Measurements from ENCODE around the gene ZNF785.
"Not testable (repeated sequence)": the region's sequence is repeated elsewhere in the genome, so short reads cannot be mapped to it uniquely, and the experiment has no call there.

The ZNF785 gene

DNA sequence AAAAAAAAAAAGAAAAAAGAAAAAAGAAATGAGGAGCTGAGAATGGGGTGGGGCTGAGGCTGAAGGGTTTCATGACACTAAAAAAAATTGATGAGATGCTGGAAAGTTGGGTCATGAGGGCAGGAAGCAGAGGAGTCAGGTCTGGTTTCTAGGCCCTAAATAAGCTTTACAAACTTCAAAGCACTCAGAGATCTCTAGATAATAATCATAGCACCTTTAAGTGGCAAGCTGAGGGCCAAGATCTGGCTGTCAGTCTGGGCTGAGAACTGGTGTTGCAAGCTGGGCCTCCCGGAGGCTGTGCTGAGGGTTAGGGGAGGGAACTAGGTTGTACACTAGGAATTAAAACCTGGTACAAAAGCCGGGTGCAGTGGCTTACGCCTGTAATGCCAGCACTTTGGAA, 33.7 kb downstream of the ZNF785 start:
- FAIRE-seq (no peak), DNase-seq (ENCODE audit: insufficient read length, low spot score) (no peak)
- TF ChIP-seq POLR2A (IDR thresholded peaks at IDR 0.05; ENCODE audit: low read depth, low read length), result no peak

DNA sequence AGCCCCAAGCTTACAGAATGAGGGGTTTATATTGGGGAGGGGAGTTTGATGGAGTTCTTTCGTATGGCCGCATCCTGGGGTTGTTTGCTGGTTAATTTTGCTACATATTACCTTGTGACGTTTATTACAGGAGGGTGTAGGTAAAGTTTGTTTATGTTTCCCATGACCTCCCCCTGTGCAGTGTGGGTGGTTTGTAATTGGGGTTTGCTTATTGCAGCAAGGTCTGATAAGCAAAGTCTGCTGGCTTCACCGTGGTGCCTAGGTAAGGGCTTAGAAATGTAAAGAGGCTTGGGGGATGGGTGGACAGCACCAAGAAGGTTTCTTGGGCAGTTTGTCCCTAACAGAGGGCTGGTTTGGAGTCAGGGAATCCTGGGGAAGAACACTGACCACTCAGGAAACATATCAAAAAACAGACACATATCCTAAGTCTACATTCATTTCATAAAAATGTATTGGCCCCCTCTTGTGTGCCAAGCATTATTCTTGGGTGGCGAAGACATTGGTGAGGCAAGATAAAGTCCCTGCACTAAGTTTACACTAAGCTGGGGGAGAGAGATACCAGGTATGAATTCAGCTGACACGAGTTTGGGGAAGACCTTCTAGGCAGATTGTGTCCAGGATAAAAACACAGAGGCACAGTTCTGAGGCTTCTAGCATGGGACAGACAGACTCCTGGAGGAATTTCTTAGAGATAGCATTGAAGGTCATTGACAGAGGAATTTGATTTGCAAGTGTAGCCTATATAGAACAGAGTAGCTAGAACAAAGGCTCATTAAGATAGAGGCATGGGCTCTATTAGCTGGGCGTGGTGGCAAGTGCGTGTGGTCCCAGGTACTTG, 36.9 kb downstream of the ZNF785 start:
- DNase-seq (ENCODE audit: insufficient read length, low spot score) (no peak), FAIRE-seq (no peak)
- no peak for TF ChIP-seq POLR2A (IDR thresholded peaks at IDR 0.05; ENCODE audit: low read depth, low read length)

DNA sequence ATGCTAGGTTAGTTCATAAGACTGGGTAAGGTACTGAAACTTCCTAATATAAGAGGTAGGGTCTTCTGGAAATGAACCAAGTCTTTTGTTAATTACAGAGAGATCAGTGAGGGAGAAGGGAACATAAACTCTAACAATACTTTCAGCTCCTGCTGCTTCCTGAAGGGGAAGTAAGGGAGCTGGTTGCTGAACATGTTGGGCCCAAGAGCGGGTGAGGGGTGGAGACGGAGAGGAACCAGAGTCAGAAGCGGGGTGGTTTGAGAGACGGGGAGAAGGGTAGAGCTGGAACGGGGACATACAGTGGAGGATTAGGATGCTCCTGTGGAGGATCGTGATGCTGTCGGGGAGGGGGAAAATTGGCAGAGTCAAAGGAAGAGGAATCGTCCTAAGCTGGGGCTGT, 39.4 kb downstream of the ZNF785 start:
- DNase-seq (ENCODE audit: insufficient read length, low spot score) (no peak), FAIRE-seq (no peak)
- TF ChIP-seq POLR2A (IDR thresholded peaks at IDR 0.05; ENCODE audit: low read depth, low read length), result no peak

DNA sequence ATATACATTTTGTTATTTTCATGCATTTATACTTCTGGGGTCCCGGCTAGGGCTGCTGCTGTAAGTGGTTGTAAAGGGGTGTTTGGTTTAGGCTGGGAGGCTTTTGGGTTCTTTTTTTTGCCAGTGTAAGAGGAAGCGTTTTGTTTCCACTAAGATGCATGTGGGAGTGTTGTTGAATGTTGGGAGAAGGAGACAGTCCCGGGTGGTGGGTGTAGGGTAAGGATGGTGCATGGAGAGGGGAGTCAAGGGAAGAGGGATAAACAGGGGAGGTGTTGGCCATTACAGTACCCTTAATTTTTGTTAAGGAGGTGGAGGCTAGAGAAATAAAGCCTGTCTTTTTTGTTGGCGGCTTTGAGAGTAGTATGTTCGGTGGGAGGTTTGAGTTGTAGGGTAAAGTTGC, 42.4 kb downstream of the ZNF785 start:
- DNase-seq (ENCODE audit: insufficient read length, low spot score) (no peak), FAIRE-seq (no peak)
- no peak for TF ChIP-seq POLR2A (IDR thresholded peaks at IDR 0.05; ENCODE audit: low read depth, low read length)

DNA sequence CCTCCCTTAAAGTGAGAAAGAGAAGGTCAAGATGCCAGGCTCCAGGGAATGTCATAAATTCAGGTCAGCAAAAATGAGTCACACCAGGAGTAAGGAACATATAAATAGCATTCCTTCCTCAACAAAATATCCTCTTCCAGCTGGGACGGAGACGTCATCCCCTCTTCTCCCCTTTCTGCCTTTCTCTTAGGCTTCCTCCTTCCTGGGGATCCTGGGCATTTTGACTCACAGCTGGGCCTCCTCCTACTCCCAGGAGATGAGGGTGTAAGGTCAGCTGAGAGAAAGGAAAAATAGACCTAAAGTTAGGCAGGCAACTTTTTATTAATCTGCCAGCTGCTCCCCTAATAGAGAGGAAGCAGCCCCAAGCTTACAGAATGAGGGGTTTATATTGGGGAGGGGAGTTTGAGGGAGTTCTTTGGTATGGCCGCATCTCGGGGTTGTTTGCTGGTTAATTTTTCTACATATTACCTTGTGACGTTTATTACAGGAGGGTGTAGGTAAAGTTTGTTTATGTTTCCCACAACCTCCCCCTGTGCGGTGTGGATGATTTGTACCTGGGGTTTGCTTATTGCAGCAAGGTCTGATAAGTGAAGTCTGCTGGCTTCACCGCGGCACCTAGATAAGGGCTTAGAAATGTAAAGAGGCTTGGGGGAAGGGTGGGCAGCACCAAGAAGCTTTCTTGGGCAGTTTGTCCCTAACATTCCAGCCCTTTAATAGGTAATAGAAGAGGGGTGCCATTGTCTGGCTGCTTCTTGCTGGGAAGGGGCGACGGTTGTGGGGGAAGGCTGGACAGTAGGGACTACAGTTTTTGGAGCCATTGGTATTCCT, 43.8 kb downstream of the ZNF785 start:
- DNase-seq (ENCODE audit: insufficient read length, low spot score) (peak; percentile 67), FAIRE-seq (peak; percentile 60)
- TF ChIP-seq POLR2A (IDR thresholded peaks at IDR 0.05; ENCODE audit: low read depth, low read length), result no peak

DNA sequence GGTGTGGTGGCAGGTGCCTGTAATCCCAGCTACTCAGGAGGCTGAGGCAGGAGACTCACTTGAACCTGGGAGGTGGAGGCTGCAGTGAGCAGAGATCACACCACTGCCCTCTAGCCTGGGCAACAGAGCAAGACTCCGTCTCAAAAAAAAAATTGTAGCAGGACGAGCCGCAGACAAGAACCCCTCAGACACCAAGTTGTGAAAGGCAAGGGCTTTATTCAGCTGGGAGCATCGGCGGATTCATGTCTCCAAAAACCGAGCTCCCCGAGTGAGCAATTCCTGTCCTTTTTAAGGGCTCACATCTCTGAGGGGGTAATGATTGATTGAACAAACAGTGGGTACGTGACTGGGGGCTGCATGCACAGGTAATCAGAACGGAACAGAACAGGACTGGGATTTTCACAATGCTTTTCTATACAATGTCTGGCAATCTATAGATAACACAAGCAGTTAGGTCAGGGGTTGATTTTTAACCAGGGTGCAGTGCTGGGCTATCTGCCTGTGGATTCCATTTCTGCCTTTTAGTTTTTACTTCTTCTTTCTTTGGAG, 44.5 kb downstream of the ZNF785 start:
- DNase-seq (ENCODE audit: insufficient read length, low spot score); FAIRE-seq: not testable (repeated sequence)

DNA sequence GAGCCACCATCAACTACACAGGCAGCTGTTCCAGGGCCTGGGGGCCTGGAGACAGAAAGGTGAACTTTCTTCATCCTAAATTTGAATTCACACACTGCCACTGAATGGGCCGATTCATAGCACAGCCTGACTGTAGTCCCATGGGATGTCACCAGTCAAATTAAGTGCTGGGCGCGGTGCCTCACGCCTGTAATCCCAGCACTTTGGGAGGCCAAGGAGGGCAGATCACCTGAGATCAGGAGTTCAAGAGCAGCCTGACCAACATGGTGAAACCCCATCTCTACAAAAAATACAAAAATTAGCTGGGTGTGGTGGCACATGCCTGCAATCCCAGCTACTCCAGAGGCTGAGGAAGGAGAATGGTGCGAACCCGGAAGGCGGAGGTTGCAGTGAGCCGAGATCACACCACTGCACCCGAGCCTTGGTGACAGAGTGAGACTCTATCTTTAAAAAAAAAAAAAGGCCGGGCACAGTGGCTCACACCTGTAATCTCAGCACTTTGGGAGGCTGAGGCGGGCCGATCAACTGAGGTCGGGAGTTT, 45.4 kb downstream of the ZNF785 start:
- not testable (repeated sequence) for DNase-seq (ENCODE audit: insufficient read length, low spot score); FAIRE-seq

DNA sequence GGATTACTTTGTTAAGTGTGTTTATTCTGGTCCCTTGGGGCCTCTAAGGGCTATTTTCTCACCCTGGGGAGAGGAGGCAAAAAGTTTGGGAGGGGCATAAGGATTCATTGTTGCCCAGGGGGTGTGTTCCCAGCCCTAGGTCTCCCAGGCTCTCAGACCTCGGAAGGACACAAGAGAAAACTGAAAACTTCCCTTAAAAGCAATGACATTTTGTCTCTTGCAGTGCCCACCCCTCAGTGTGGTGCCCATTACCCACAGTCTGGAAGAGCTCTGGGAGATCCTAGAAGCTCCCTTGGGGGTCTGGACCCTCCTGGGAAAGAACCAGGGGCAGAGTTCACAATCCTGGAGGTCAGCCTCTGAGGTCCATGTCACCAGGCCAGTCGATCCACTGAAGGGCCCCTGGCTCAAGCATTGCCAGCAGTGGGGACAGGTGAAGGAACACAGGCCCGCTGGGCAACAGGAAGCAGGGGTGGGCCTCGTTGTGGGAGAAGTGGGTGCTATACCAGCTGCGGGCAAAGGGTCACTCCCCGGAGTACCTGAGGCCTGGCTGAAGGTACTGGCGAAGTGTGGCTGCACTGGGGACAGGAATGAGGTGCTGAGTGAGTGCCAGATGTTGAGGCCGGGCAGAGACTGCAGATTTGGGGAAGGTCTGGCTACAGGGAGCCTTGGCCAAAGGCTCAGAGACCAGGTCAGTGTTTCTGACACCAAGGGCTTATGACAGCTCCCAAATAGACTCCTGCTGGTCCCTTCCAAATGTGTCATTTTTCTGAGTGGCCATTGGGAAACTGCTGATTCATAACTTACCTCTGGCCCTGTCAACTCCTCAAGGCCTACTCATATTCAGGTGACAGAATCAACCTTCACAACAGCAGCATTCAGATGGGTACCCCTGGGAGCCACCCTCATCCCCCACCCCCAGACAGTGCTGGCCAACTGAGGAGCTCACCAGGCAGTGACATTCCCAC, 46.2 kb downstream of the ZNF785 start:
- TF ChIP-seq POLR2A (IDR thresholded peaks at IDR 0.05; ENCODE audit: low read depth, low read length), result no peak
- DNase-seq (ENCODE audit: insufficient read length, low spot score), result no peak
- FAIRE-seq, result no peak

DNA sequence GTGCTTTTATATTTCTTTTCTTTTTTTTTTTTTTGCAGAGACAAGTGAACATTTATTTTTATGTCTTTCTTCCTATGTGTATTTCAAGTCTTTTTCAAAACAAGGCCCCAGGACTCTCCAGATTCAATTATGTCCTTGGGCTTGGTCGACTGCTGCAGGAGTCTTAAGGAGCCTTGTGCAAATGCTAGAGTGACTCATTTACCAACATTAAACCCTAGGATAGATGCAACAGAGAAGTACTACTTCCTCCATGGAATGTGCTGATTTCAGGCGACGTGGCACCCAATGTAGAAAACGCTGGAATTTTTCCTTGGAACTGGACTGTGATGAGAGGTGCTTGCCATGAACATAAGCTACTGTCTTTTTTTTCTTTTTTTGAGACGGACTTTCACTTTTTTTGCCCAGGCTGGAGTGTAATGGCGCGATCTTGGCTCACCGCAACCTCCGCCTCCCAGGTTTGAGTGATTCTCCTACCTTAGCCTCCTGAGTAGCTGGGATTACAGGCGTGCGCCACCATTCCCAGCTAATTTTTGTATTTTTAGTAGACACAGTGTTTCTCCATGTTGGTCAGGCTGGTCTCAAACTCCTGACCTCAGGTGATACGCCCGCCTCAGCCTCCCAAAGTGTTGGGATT, 49.0 kb downstream of the ZNF785 start:
- FAIRE-seq, result not testable (repeated sequence)

DNA sequence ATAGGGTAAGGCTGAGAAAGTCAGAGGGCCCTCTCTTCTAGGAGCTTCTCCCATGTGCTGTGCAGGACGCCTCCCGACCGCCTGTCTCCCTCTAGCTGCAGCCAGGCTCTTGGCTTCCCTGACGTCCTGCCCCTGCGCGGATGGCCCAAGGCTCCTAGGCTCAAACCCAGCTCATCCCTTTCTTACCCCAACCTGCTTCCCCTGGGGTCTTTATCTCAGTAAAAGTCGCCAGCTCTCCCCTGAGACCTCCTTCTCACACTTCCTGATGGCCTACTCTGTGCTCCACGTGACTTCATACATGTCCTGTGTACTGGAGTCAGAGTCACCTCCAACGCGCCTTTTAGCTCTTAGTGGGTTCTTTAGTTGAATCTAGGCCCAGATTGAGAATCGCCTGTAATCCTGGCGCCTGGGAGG, 49.7 kb downstream of the ZNF785 start:
- FAIRE-seq, result no peak
- TF ChIP-seq POLR2A (IDR thresholded peaks at IDR 0.05; ENCODE audit: low read depth, low read length), result no peak
- DNase-seq (ENCODE audit: insufficient read length, low spot score), result no peak

More for the DNA sequence above, 49.0 kb downstream of the ZNF785 start:
- DNase-seq (ENCODE audit: insufficient read length, low spot score), result not testable (repeated sequence)

DNA sequence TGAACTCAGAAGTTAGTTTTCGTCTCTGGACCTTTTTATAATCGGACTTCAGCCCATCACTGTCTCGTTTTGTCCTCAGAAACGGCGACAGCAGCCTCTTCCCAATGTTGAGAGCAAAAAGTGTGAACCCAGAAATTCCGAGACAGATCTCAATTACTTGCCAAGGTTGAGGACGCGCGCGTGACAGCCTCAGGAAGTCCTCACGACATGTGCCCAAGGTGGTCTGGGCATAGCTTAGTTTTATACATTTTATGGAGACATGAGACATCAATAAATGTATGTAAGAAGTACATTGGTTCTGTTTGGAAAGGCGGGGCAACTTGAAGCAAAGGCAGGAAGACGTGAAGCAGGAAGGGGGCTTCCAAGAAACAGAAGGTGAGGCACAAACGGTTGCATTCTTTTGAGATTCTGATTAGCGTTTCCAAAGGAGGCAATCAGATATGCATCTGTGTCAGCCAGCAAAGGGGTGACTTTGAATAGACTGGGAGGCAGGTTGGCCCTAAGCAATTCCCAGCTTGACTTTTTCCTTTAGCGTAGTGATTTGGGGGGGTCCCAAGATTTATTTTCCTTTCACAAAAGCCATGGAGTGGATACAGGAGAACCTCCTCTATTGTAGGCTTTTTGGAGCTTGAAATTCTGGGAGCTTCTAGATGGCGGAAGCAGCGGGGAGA, 50.3 kb downstream of the ZNF785 start:
- DNase-seq (ENCODE audit: insufficient read length, low spot score), result no peak
- FAIRE-seq, result no peak
- TF ChIP-seq POLR2A (IDR thresholded peaks at IDR 0.05; ENCODE audit: low read depth, low read length), result no peak

DNA sequence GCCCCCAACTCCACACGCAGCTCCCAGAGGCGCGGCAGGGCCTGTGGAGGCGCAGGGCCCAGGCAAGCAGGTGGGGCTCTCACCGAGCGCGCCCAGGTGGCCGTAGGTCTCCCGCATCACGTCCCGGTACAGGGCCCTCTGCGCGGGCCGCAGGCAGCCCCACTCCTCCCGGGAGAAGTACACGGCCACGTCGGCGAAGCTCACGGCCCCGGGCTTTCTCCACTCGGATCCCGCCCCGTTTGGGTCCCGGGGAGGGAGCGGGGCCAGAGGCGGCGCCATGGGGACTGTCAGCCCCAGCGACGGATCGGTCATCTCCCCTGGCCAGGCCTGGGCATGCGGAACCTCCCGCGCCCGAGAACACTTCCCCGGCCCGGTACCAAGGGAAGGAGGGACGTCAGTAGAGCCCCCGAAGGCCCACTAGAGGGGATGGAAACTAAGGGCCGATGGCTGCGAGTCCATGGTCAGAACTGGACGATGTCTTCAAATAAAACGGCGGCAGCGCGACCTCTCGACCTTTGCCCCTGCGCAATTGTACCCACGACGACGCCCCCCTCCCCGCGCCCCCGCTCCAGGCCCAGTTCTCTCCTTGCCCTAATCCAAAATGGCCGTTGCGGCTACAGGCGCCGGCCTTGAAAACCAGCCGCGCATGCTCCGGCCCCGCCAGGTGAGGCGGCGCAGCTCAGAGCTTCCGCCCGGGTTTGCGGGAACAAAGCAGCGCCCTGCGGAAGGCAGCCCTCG, 51.0 kb downstream of the ZNF785 start, which contains the start of gene ZNF747:
Gene ZNF747 (minus strand): TSS at position 491 of the 738 bp plus-strand sequence. CDS start 179 bp downstream, at position 312.
- peak; percentile 85 for DNase-seq (ENCODE audit: insufficient read length, low spot score)
- no peak for FAIRE-seq
- TF ChIP-seq POLR2A (IDR thresholded peaks at IDR 0.05; ENCODE audit: low read depth, low read length), result peak; percentile 28; the same call in 1 of the 2 replicates

Measured in H54 (cell line).